RWPE2 (cell line): ENCODE results near the gene RREB1.

Experiments
- ATAC-seq: fragments of 200-7000 bp; cut with Tn5 transposase; 3 replicates; pipeline ENCODE4 v1.9.1; 2021; ENCODE audit warnings: low read depth
- DNase-seq: peaks from one replicate; pipeline ENCODE4 v3.0.0-alpha.2; 2020; ENCODE audit warnings: low spot score
- H3K27ac ChIP-seq: fragments of 450-650 bp; 2 replicates; pipeline ENCODE4 v1.5.1; 2017; ENCODE audit warnings: mild to moderate bottlenecking; ENCODE audit not compliant: poor library complexity, severe bottlenecking
- H3K27me3 ChIP-seq: fragments of 250-450 bp; sonication (Bioruptor Pico); 2 replicates; pipeline ENCODE4 v1.5.1; 2021; ENCODE audit warnings: mild to moderate bottlenecking, moderate library complexity; ENCODE audit not compliant: insufficient read depth, poor library complexity, severe bottlenecking
- H3K36me3 ChIP-seq: fragments of 250-450 bp; sonication (Bioruptor Pico); 2 replicates; pipeline ENCODE4 v1.5.1; 2020; ENCODE audit warnings: low read depth, mild to moderate bottlenecking, moderate library complexity
- H3K4me1 ChIP-seq: fragments of 250-450 bp; sonication (Bioruptor Pico); 2 replicates; pipeline ENCODE4 v1.5.1; 2021; ENCODE audit warnings: mild to moderate bottlenecking, moderate library complexity; ENCODE audit not compliant: insufficient read depth, poor library complexity, severe bottlenecking
- H3K4me3 ChIP-seq: fragments of 250-450 bp; sonication (Bioruptor Pico); 2 replicates; pipeline ENCODE4 v1.5.1; 2021; ENCODE audit warnings: mild to moderate bottlenecking, moderate library complexity; ENCODE audit not compliant: severe bottlenecking
- H3K9me3 ChIP-seq: fragments of 250-450 bp; sonication (Bioruptor Pico); 2 replicates; pipeline ENCODE4 v1.5.1; 2021; ENCODE audit warnings: mild to moderate bottlenecking, moderate library complexity; ENCODE audit not compliant: severe bottlenecking
- CTCF ChIP-seq: fragments of 450-650 bp; IDR thresholded peaks from one replicate; pipeline ENCODE4 v1.5.1; 2017; ENCODE audit warnings: mild to moderate bottlenecking, moderate library complexity; ENCODE audit not compliant: poor library complexity, severe bottlenecking

The RREB1 gene

DNA sequence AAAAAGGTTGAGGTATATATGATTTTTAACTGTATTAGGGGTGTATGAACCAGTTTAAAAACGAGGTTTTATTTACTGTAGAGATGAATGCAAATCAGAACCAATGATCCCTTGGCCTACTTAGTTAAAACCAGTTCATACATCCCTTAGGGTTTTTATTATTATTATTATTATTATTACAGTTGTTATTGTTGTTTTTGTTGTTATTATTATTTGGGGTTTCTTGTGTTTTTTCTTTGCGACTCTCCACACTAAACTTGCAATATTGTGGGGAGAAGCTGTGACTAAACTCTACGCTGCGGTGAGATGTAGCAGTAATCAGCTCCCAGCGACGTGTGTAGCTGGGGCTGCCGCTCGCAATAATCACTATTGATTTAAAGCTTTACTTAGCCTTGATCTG, 143.1 kb downstream of the RREB1 start:
- H3K27ac ChIP-seq: no peak overlapping the region
- peaks cover 58% of the 10 kb centered on the region for H3K36me3 ChIP-seq
- no peak for TF ChIP-seq CTCF
- no peaks in the 10 kb centered on the region for H3K4me1 ChIP-seq
- no peaks in the 10 kb centered on the region for H3K27me3 ChIP-seq
- ATAC-seq (no peak), DNase-seq (no peak)
- no peaks in the 10 kb centered on the region for H3K9me3 ChIP-seq
- no peak overlapping the region for H3K4me3 ChIP-seq

DNA sequence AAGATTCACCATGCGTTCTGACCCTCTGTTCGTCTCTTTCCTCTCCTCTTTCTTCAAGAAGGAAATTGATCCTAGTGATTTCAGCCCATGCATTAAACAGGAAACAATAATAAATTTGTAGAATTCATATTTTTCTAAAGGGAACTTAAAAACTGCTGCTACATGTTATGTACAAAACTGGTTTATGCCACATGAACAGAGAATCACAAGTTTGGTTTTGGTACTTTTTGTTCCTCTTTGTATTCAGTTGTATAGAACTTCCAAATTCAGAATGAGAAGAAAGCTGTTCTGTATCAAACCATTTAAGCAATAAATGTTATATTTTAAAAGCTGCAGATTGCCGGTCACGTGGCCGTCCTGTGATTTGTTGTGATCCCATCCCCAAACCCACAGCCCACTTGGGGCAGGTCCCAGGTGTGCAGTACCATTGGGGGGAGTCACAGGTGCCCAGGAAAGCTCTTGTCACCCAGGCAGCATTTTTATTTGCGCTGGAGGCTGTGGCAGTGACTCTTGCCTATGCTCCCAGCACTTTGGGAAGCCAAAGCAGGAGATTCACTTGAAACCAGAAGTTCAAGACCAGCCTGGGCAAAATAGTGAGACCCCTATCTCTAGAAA, 144.0 kb downstream of the RREB1 start:
- no peaks in the 10 kb centered on the region for H3K27me3 ChIP-seq
- H3K9me3 ChIP-seq: no peaks in the 10 kb centered on the region
- no peak for DNase-seq
- H3K4me3 ChIP-seq: no peak overlapping the region
- ATAC-seq: no peak
- TF ChIP-seq CTCF: no peak
- H3K27ac ChIP-seq: no peak overlapping the region
- peaks cover 49% of the 10 kb centered on the region for H3K36me3 ChIP-seq
- H3K4me1 ChIP-seq: no peaks in the 10 kb centered on the region

DNA sequence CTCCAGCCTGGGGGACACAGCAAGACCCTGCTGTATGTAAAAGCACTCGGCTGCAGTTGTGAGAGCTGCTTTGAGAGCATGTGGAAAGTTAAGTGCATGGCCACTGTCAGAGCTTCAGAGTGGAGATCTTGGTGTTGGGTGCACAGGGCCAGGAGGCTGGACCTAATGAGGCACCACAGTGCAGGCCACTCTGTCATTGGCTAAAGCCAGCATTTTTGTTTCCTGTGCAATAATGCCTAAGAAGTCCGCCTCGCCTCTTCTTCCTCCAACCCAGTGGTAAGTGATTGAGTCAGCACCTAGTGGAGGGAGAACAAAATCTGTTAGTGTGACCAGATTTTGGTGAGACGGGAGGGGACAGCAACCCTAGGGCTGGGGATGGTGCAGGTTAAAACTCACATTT, 144.6 kb downstream of the RREB1 start:
- ATAC-seq (no peak), DNase-seq (no peak)
- H3K4me3 ChIP-seq: no peak overlapping the region
- H3K27ac ChIP-seq: no peak overlapping the region
- no peaks in the 10 kb centered on the region for H3K9me3 ChIP-seq
- no peaks in the 10 kb centered on the region for H3K27me3 ChIP-seq
- H3K4me1 ChIP-seq: no peaks in the 10 kb centered on the region
- peaks cover 43% of the 10 kb centered on the region for H3K36me3 ChIP-seq
- no peak for TF ChIP-seq CTCF

DNA sequence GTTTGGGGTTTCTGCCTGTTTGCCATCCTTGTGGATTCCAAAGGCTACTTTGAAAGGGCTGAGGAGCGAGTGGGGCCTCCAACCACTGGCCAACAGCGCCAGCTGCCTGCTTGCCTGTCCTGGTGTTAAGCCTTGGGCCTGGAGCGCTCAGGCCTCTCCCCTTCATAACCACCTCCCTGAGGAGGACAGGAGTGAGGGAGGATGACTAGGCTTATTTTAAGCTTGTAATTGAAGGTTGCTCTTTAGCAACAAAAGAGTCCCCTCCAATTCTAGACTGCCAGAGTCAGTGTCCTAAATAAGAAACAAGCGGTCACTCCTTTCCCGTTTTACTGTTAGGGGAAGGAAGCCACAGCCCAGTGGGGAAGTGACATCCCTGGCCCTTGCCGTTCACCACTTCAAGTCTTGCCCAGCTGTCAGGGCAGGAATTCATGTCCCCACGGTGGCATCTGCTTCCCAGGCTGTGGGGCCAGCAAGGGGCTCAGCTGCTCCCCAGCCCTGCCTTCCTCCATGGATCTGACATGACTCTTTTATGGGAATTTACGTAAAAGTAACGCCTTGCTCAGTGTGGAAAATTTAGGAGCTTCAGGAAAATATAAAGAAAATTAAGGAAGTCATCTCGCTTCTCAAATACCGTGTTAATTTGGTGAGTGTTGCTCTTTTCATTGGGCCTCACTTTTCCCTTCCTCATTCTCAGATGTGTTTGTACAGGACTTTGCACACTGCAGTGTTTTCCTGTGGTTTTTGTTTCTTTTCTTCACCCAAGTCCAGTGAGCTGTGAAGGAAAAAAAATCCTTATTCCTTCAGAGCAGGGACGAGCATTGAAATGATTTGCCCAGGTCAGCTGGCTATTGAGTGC, 147.4 kb downstream of the RREB1 start:
- H3K9me3 ChIP-seq: no peaks in the 10 kb centered on the region
- no peaks in the 10 kb centered on the region for H3K4me1 ChIP-seq
- H3K4me3 ChIP-seq: no peak overlapping the region
- DNase-seq (no peak), ATAC-seq (no peak)
- H3K27ac ChIP-seq: no peak overlapping the region
- TF ChIP-seq CTCF: no peak
- peaks cover 17% of the 10 kb centered on the region for H3K36me3 ChIP-seq
- H3K27me3 ChIP-seq: no peaks in the 10 kb centered on the region

DNA sequence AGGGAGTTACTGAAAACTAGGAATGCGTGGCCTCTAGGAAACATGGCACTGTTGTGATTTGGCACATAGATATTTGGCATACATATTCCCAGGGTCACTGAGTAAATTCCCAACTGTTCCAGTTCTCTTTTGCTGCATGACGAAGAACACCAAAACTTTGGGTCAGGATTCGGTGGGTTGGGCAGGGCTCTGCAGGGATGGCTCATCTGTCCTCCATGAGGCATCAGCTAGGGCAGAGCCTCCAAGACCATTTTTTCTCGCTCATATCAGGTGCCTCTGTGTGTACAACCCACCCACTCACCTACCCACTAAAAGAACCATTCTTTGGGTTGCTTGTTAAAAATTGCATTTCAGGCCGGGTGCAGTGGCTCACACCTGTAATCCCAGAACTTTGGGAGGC, 148.2 kb downstream of the RREB1 start:
- Histone ChIP-seq H3K9me3 (no peaks in the 10 kb centered on the region), H3K4me1 (peaks cover 6% of the 10 kb centered on the region), H3K27ac (no peak overlapping the region), H3K4me3 (no peak overlapping the region), H3K27me3 (no peaks in the 10 kb centered on the region), H3K36me3 (peaks cover 9% of the 10 kb centered on the region)
- ATAC-seq (no peak), DNase-seq (no peak)
- no peak for TF ChIP-seq CTCF
